Measurements from ENCODE around the gene URM1.
"Not testable (repeated sequence)": the region's sequence is repeated elsewhere in the genome, so short reads cannot be mapped to it uniquely, and the experiment has no call there.

URM1 gene

GRCh38 chr9:128370752-128371629 lies at the start of gene URM1:
Gene URM1 (plus strand): TSS chr9:128371374. CDS start chr9:128371381, 7 bp downstream.
- Histone ChIP-seq H3K4me1 (ENCODE audit: insufficient read depth, low read length) (0 out of 2 replicates have a peak, but pooled peaks cover 3% of the 10 kb centered on the region), H3K9ac (ENCODE audit: low read depth, low read length) (peak within 1 kb of the TSS; percentile 69), H3K9me3 (ENCODE audit: control insufficient read depth, insufficient read depth, low read length) (no peaks in the 10 kb centered on the region), H3K36me3 (ENCODE audit: insufficient read depth, low read length) (no peaks in the 10 kb centered on the region)

GRCh38 chr9:128321879-128322403 lies 49.2 kb upstream of the URM1 start:
- Histone ChIP-seq H3K9me3 (ENCODE audit: control insufficient read depth, insufficient read depth, low read length) (no peaks in the 10 kb centered on the region), H3K4me1 (ENCODE audit: insufficient read depth, low read length) (peaks cover 6% of the 10 kb centered on the region; the same call in 1 of the 2 replicates), H3K36me3 (ENCODE audit: insufficient read depth, low read length) (peaks cover 8% of the 10 kb centered on the region; the same call in 1 of the 2 replicates), H3K9ac (ENCODE audit: low read depth, low read length) (peak overlapping the region; percentile 94)

GRCh38 chr9:128322404-128323211 lies 48.6 kb upstream of the URM1 start, which contains the start of the genes COQ4 and TRUB2:
Gene COQ4 (plus strand): TSS chr9:128322839. CDS start chr9:128322859, 20 bp downstream.
Gene TRUB2 (minus strand): TSS chr9:128322447. CDS start chr9:128322408, 39 bp downstream.
- Histone ChIP-seq H3K36me3 (ENCODE audit: insufficient read depth, low read length) (0 out of 2 replicates have a peak, but pooled peaks cover 4% of the 10 kb centered on the region), H3K4me1 (ENCODE audit: insufficient read depth, low read length) (peaks cover 6% of the 10 kb centered on the region; the same call in 1 of the 2 replicates), H3K9ac (ENCODE audit: low read depth, low read length) (peak within 1 kb of the TSS; percentile 94)

DNA sequence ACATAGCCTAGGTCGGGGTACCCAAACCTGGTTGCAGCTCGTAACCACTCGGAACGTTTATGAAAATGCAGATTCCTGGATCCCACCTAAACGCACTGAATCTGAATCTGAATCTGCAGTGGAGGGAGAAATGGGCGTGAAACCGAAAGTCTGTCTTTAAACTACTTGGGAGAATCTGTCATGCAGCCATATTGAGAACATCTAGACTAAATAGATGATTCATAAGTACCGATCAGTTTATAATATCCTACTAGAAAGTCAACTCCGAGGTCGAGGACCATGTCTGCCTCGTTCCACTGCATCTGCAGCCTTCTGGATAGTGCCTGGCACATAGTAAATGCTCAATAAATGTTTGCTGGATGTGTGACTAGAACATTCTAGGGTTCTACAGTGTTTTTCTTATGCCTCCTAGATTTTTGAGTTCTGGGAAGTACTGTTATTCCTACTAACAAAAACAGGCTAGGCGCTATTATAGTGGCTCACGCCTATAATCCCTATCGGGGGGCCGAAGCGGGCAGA lies 47.9 kb upstream of the URM1 start:
- Histone ChIP-seq H3K9me3 (ENCODE audit: control insufficient read depth, insufficient read depth, low read length) (no peaks in the 10 kb centered on the region), H3K4me1 (ENCODE audit: insufficient read depth, low read length) (peaks cover 6% of the 10 kb centered on the region; the same call in 1 of the 2 replicates), H3K9ac (ENCODE audit: low read depth, low read length) (peak overlapping the region; percentile 94), H3K36me3 (ENCODE audit: insufficient read depth, low read length) (0 out of 2 replicates have a peak, but pooled peaks cover 4% of the 10 kb centered on the region)

More at GRCh38 chr9:128322404-128323211, 48.6 kb upstream of the URM1 start, which contains the start of the genes COQ4 and TRUB2:
- H3K9me3 ChIP-seq (ENCODE audit: control insufficient read depth, insufficient read depth, low read length) = no peaks in the 10 kb centered on the region

- H3K36me3 ChIP-seq (ENCODE audit: insufficient read depth, low read length) = 0 out of 2 replicates have a peak, but pooled peaks cover 4% of the 10 kb centered on the region
- H3K9ac ChIP-seq (ENCODE audit: low read depth, low read length) = peak overlapping the region; percentile 94; the same call in 1 of the 2 replicates
- peaks cover 6% of the 10 kb centered on the region; the same call in 1 of the 2 replicates for H3K4me1 ChIP-seq (ENCODE audit: insufficient read depth, low read length)
- H3K9me3 ChIP-seq (ENCODE audit: control insufficient read depth, insufficient read depth, low read length) = no peaks in the 10 kb centered on the region
Measured at GRCh38 chr9:128323791-128324190, 47.4 kb upstream of the URM1 start.

DNA sequence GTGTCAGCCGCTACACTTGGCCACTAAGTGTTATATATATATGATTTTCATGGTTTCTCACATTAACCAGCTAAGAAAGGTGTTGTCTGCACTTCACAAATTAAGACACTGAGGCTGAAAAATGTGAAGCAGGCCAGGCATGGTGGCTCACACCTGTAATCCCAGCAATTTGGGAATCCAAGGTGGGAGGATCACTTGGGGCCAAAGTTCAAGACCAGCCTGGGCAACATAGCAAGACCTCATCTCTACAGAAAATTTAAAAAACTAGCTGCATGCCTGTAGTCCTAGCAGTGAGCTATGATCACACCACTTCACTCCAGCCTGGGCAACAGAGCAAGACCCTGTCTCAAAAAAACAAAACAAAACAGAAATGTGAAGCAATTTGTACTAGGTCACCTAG lies 46.8 kb upstream of the URM1 start:
- no peak overlapping the region for H3K9ac ChIP-seq (ENCODE audit: low read depth, low read length)
- H3K4me1 ChIP-seq (ENCODE audit: insufficient read depth, low read length) = peaks cover 6% of the 10 kb centered on the region; the same call in 1 of the 2 replicates
- 0 out of 2 replicates have a peak, but pooled peaks cover 4% of the 10 kb centered on the region for H3K36me3 ChIP-seq (ENCODE audit: insufficient read depth, low read length)
- H3K9me3 ChIP-seq (ENCODE audit: control insufficient read depth, insufficient read depth, low read length) = no peaks in the 10 kb centered on the region

DNA sequence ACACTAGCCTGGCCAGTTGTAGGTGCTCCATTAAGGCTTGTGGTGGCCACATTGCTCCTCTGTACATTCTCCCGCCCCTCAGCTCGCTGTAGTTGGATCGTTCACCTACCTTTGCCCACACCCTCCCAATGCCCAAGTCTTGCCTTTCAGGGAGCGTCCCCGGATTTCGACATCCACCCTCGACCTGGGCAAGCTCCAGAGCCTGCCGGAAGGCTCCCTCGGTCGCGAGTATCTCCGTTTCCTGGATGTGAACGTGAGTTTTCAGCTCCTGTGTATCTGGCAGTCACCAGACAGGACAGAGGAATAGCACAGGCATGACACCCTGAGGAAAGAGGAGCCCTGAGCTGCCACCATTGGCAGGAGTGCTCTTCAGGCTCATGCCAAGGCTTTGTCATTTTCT lies 45.5 kb upstream of the URM1 start:
- H3K36me3 ChIP-seq (ENCODE audit: insufficient read depth, low read length) = 0 out of 2 replicates have a peak, but pooled peaks cover 4% of the 10 kb centered on the region
- H3K4me1 ChIP-seq (ENCODE audit: insufficient read depth, low read length) = peaks cover 6% of the 10 kb centered on the region; the same call in 1 of the 2 replicates
- no peak overlapping the region for H3K9ac ChIP-seq (ENCODE audit: low read depth, low read length)
- H3K9me3 ChIP-seq (ENCODE audit: control insufficient read depth, insufficient read depth, low read length) = no peaks in the 10 kb centered on the region

DNA sequence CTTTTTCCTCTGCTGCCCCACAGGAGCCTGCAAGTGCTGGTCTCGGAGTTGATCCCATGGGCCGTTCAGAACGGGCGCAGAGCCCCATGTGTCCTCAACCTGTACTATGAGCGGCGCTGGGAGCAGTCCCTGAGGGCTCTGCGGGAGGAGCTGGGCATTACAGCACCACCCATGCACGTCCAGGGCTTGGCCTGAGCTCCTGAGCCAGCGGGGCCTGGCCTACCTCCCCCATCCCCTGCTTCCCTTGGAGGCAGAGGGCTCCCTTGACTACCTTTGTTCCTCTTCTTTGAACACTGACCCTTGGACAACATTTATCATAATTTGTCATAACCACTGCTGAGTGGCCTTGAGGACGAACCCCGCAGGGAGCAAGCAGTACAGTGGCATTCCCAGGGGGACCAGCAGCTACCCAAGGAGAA lies 37.7 kb upstream of the URM1 start:
- H3K4me1 ChIP-seq (ENCODE audit: insufficient read depth, low read length) = no peaks in the 10 kb centered on the region
- no peaks in the 10 kb centered on the region for H3K9me3 ChIP-seq (ENCODE audit: control insufficient read depth, insufficient read depth, low read length)
- no peaks in the 10 kb centered on the region for H3K36me3 ChIP-seq (ENCODE audit: insufficient read depth, low read length)
- no peak overlapping the region for H3K9ac ChIP-seq (ENCODE audit: low read depth, low read length)

- no peaks in the 10 kb centered on the region for H3K4me1 ChIP-seq (ENCODE audit: insufficient read depth, low read length)
- no peak overlapping the region for H3K9ac ChIP-seq (ENCODE audit: low read depth, low read length)
- no peaks in the 10 kb centered on the region for H3K36me3 ChIP-seq (ENCODE audit: insufficient read depth, low read length)
- H3K9me3 ChIP-seq (ENCODE audit: control insufficient read depth, insufficient read depth, low read length) = no peaks in the 10 kb centered on the region
Measured at GRCh38 chr9:128335161-128335560, 36.0 kb upstream of the URM1 start.

DNA sequence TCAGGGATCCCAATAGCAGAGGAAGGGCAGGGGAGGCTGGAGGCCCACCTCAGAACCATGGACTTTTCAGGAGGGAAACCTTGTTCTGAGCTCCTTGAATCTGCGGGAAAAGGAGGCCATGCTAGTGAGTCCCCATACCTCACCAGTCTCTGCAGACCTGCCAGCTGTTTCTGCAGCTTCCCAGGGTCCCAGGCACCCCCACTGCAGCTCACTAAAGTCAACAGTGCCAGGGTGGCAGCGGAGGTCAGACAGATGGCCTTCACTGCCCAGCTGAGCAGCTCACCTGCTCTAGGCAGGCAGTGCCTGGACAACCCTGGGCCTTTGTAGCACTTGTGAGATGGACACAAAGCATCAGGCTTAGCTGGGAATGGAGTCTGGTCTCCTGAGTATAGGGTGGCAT lies 35.3 kb upstream of the URM1 start:
- H3K36me3 ChIP-seq (ENCODE audit: insufficient read depth, low read length) = no peaks in the 10 kb centered on the region
- H3K9me3 ChIP-seq (ENCODE audit: control insufficient read depth, insufficient read depth, low read length) = no peaks in the 10 kb centered on the region
- no peak overlapping the region for H3K9ac ChIP-seq (ENCODE audit: low read depth, low read length)
- no peaks in the 10 kb centered on the region for H3K4me1 ChIP-seq (ENCODE audit: insufficient read depth, low read length)

DNA sequence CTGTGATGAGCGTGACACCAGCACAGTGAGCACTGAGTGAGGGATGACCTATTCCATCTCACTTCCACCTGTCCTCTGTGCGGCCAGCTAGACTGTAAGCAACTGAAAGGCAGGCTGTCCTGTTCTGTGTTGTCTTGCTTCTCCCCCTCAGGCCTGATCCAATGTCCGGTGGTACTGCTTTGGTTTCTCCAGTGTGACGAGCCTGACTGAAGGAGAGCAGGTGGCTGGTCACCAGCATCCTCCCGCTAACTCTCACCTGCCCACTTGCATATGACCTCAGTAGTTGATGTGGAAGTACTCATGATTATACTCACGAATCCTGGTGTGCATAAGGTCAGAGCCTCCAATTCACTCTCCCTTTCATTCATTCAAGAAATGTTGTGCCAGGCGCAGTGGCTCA lies 33.2 kb upstream of the URM1 start:
- H3K9ac ChIP-seq (ENCODE audit: low read depth, low read length) = no peak overlapping the region
- H3K9me3 ChIP-seq (ENCODE audit: control insufficient read depth, insufficient read depth, low read length) = no peaks in the 10 kb centered on the region
- no peaks in the 10 kb centered on the region for H3K36me3 ChIP-seq (ENCODE audit: insufficient read depth, low read length)
- no peaks in the 10 kb centered on the region for H3K4me1 ChIP-seq (ENCODE audit: insufficient read depth, low read length)

DNA sequence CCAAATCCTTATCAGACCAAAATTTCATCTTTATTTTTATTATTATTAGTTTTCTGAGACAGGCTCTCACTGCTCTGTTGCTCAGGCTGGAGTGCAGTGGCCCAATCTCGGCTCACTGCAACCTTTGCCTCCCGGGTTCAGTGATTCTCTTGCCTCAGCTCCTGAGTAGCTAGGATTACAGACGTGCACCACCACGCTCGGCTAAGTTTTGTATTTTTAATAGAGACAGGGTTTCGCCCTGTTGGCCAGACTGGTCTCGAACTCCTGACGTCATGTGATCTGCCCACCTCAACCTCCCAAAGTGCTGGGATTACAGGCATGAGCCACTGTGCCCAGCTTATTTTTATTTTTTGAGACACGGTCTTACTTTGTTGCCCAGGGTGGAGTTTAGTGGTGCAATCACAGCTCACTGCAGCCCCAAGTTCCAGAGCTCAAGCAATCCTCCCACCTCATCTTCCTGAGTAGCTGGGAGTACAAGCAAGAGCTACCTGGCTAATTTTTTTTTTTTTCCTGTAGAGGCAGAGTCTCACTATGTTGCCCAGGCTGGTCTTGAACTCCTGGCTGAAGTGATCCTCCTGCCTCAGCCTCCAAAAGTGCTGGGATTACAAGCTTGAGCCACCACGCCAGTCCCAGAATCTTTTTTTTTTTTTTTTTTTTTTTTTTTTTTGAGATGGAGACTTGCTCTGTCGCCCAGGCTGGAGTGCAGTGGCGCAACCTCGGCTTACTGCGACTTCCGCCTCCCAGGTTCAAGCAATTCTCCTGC lies 32.1 kb upstream of the URM1 start:
- H3K4me1 ChIP-seq (ENCODE audit: insufficient read depth, low read length); H3K9me3 ChIP-seq (ENCODE audit: control insufficient read depth, insufficient read depth, low read length); H3K36me3 ChIP-seq (ENCODE audit: insufficient read depth, low read length); H3K9ac ChIP-seq (ENCODE audit: low read depth, low read length): not testable (repeated sequence)
